Activated CD4-positive, CD25-positive, alpha-beta regulatory T cell treated with anti-CD3 and anti-CD28 coated beads, Interleukin-2, amount 50 U/mL, for 16 hours (primary cell): ENCODE results near the gene ADARB2.
"Not testable (repeated sequence)": the region's sequence is repeated elsewhere in the genome, so short reads cannot be mapped to it uniquely, and the experiment has no call there.

ENCODE experiments used
- DNase-seq: peaks from one replicate; pipeline ENCODE4 v3.0.0-alpha.2; 2020; ENCODE audit warnings: low read depth, low spot score

ADARB2 gene

GRCh38 chr10:1549591-1550290 is 187.6 kb downstream of the ADARB2 start:
- DNase-seq: no peak

GRCh38 chr10:1548596-1548995 is 188.7 kb downstream of the ADARB2 start:
- no peak for DNase-seq

- no peak for DNase-seq
Measured at GRCh38 chr10:1548146-1548545, 189.2 kb downstream of the ADARB2 start.

GRCh38 chr10:1546431-1547110 is 190.8 kb downstream of the ADARB2 start:
- no peak for DNase-seq

GRCh38 chr10:1545524-1545923 is 191.8 kb downstream of the ADARB2 start:
- DNase-seq: no peak

- DNase-seq: no peak
Measured at GRCh38 chr10:1544929-1545328, 192.4 kb downstream of the ADARB2 start.

- no peak for DNase-seq
Measured at GRCh38 chr10:1544209-1544673, 193.1 kb downstream of the ADARB2 start.

GRCh38 chr10:1543596-1543995 is 193.7 kb downstream of the ADARB2 start:
- no peak for DNase-seq

- DNase-seq: no peak
Measured at GRCh38 chr10:1542941-1543340, 194.4 kb downstream of the ADARB2 start.

- DNase-seq: no peak
Measured at GRCh38 chr10:1540144-1540543, 197.2 kb downstream of the ADARB2 start.

GRCh38 chr10:1539216-1539615 is 198.1 kb downstream of the ADARB2 start:
- DNase-seq: no peak

GRCh38 chr10:1538531-1539061 is 198.7 kb downstream of the ADARB2 start:
- no peak for DNase-seq

GRCh38 chr10:1538121-1538520 is 199.2 kb downstream of the ADARB2 start:
- DNase-seq: no peak

- not testable (repeated sequence) for DNase-seq
Measured at GRCh38 chr10:1537449-1537848, 199.9 kb downstream of the ADARB2 start.

GRCh38 chr10:1536341-1536740 is 201.0 kb downstream of the ADARB2 start:
- no peak for DNase-seq

- no peak for DNase-seq
Measured at GRCh38 chr10:1535301-1535965, 201.9 kb downstream of the ADARB2 start.

- no peak for DNase-seq
Measured at GRCh38 chr10:1534820-1535219, 202.5 kb downstream of the ADARB2 start.

- DNase-seq: no peak
Measured at GRCh38 chr10:1532636-1533035, 204.7 kb downstream of the ADARB2 start.

GRCh38 chr10:1531883-1532597 is 205.3 kb downstream of the ADARB2 start:
- no peak for DNase-seq

GRCh38 chr10:1530871-1531517 is 206.3 kb downstream of the ADARB2 start:
- DNase-seq: no peak

GRCh38 chr10:1529806-1530413 is 207.4 kb downstream of the ADARB2 start:
- no peak for DNase-seq
